ENCODE results near the gene SV2C.
A peak's percentile ranks its signal among the peaks of the same experiment; 100 is the strongest.

The SV2C gene

GRCh38 chr5:76376866-76377230 is 293.7 kb downstream of the SV2C start:
- DNase-seq (ENCODE audit: low read depth), result no peak
- H3K4me3 ChIP-seq (ENCODE audit: low read depth, low read length), result no peak overlapping the region
- TF ChIP-seq CTCF (conservative IDR thresholded peaks at IDR 0.05; ENCODE audit: low read depth, low read length), result no peak

- no peak for DNase-seq (ENCODE audit: low read depth)
- H3K4me3 ChIP-seq (ENCODE audit: low read depth, low read length), result no peak overlapping the region
- TF ChIP-seq CTCF (conservative IDR thresholded peaks at IDR 0.05; ENCODE audit: low read depth, low read length), result no peak
Observed at GRCh38 chr5:76378355-76378754, 295.2 kb downstream of the SV2C start.

GRCh38 chr5:76379316-76379715 is 296.1 kb downstream of the SV2C start:
- H3K4me3 ChIP-seq (ENCODE audit: low read depth, low read length), result no peak overlapping the region
- TF ChIP-seq CTCF (conservative IDR thresholded peaks at IDR 0.05; ENCODE audit: low read depth, low read length), result no peak
- peak; percentile 13 for DNase-seq (ENCODE audit: low read depth)

GRCh38 chr5:76379855-76380254 is 296.7 kb downstream of the SV2C start:
- TF ChIP-seq CTCF (conservative IDR thresholded peaks at IDR 0.05; ENCODE audit: low read depth, low read length), result no peak
- H3K4me3 ChIP-seq (ENCODE audit: low read depth, low read length), result no peak overlapping the region
- no peak for DNase-seq (ENCODE audit: low read depth)

GRCh38 chr5:76380346-76381066 is 297.3 kb downstream of the SV2C start:
- no peak overlapping the region for H3K4me3 ChIP-seq (ENCODE audit: low read depth, low read length)
- TF ChIP-seq CTCF (conservative IDR thresholded peaks at IDR 0.05; ENCODE audit: low read depth, low read length), result no peak
- DNase-seq (ENCODE audit: low read depth), result no peak

GRCh38 chr5:76383126-76383832 is 300.1 kb downstream of the SV2C start:
- H3K4me3 ChIP-seq (ENCODE audit: low read depth, low read length), result no peak overlapping the region

More at GRCh38 chr5:76383126-76383832, 300.1 kb downstream of the SV2C start:
- no peak for TF ChIP-seq CTCF (conservative IDR thresholded peaks at IDR 0.05; ENCODE audit: low read depth, low read length)
- no peak for DNase-seq (ENCODE audit: low read depth)

Measured in choroid plexus epithelial cell (primary cell).